Measurements from ENCODE around the gene BTBD19.
"Not testable (repeated sequence)": the region's sequence is repeated elsewhere in the genome, so short reads cannot be mapped to it uniquely, and the experiment has no call there.

Gene BTBD19

GRCh38 chr1:44808063-44808937, at the start of gene BTBD19:
Gene BTBD19 (plus strand): TSS chr1:44808523. CDS start chr1:44808821, 298 bp downstream.
- FAIRE-seq: no peak

GRCh38 chr1:44759077-44759476, 49.2 kb upstream of the BTBD19 start:
- no peak for FAIRE-seq

GRCh38 chr1:44760876-44761275, 47.4 kb upstream of the BTBD19 start:
- no peak for FAIRE-seq

- not testable (repeated sequence) for FAIRE-seq
Measured at GRCh38 chr1:44766421-44766820, 41.9 kb upstream of the BTBD19 start.

- no peak for FAIRE-seq
Measured at GRCh38 chr1:44775078-44775929, 33.0 kb upstream of the BTBD19 start, which contains the start of gene RPS8. Gene RPS8 (plus strand): TSS chr1:44775540. CDS start chr1:44775597, 57 bp downstream.

- no peak for FAIRE-seq
Measured at GRCh38 chr1:44775930-44776729, 32.2 kb upstream of the BTBD19 start.

- no peak for FAIRE-seq
Measured at GRCh38 chr1:44776730-44777068, 31.6 kb upstream of the BTBD19 start.

- FAIRE-seq: no peak
Measured at GRCh38 chr1:44777547-44777946, 30.8 kb upstream of the BTBD19 start.

- no peak for FAIRE-seq
Measured at GRCh38 chr1:44777969-44778635, 30.2 kb upstream of the BTBD19 start.

GRCh38 chr1:44778705-44779576, 29.4 kb upstream of the BTBD19 start:
- no peak for FAIRE-seq

- FAIRE-seq: no peak
Measured at GRCh38 chr1:44780583-44781121, 27.7 kb upstream of the BTBD19 start.

GRCh38 chr1:44783697-44784093, 24.6 kb upstream of the BTBD19 start:
- no peak for FAIRE-seq

- no peak for FAIRE-seq
Measured at GRCh38 chr1:44784094-44785028, 24.0 kb upstream of the BTBD19 start.

GRCh38 chr1:44785029-44785380, 23.3 kb upstream of the BTBD19 start:
- no peak for FAIRE-seq

- no peak for FAIRE-seq
Measured at GRCh38 chr1:44785501-44786137, 22.7 kb upstream of the BTBD19 start.

GRCh38 chr1:44786138-44786840, 22.0 kb upstream of the BTBD19 start:
- FAIRE-seq: no peak

GRCh38 chr1:44786841-44787426, 21.4 kb upstream of the BTBD19 start:
- no peak for FAIRE-seq

GRCh38 chr1:44787506-44787905, 20.8 kb upstream of the BTBD19 start:
- no peak for FAIRE-seq

Measured in A204.1 (cell line).